Effector CD4-positive, alpha-beta T cell (primary cell): Measurements from ENCODE around the gene SFRP4.

Experiments
- DNase-seq: peaks from one replicate; pipeline ENCODE4 v3.0.0-alpha.2; 2020

SFRP4 gene

GRCh38 chr7:37924491-37925041, 7.9 kb upstream of the SFRP4 start:
- no peak for DNase-seq

GRCh38 chr7:37923996-37924395, 7.4 kb upstream of the SFRP4 start:
- no peak for DNase-seq

GRCh38 chr7:37921876-37922275, 5.3 kb upstream of the SFRP4 start:
- DNase-seq: no peak

- DNase-seq: no peak
Measured at GRCh38 chr7:37920849-37921805, 4.5 kb upstream of the SFRP4 start.

GRCh38 chr7:37920305-37920848, 3.8 kb upstream of the SFRP4 start, which contains the start of gene EPDR1:
Gene EPDR1, plus strand, starts transcription at chr7:37920640. Its CDS starts 300 bp downstream, at chr7:37920940.
- no peak for DNase-seq

- no peak for DNase-seq
Measured at GRCh38 chr7:37918526-37918925, 1.9 kb upstream of the SFRP4 start.

GRCh38 chr7:37916017-37916672, 472 bp downstream of the SFRP4 start:
- DNase-seq: no peak

GRCh38 chr7:37915438-37915837, 1.2 kb downstream of the SFRP4 start:
- DNase-seq: no peak

GRCh38 chr7:37912756-37913155, 3.9 kb downstream of the SFRP4 start:
- no peak for DNase-seq

- DNase-seq: no peak
Measured at GRCh38 chr7:37908221-37908788, 8.3 kb downstream of the SFRP4 start.

GRCh38 chr7:37901890-37902524, 14.6 kb downstream of the SFRP4 start:
- no peak for DNase-seq

GRCh38 chr7:37901236-37901827, 15.3 kb downstream of the SFRP4 start:
- DNase-seq: no peak

GRCh38 chr7:37899712-37900247, 16.8 kb downstream of the SFRP4 start:
- no peak for DNase-seq

GRCh38 chr7:37894671-37895070, 21.9 kb downstream of the SFRP4 start:
- DNase-seq: no peak

- no peak for DNase-seq
Measured at GRCh38 chr7:37893359-37893758, 23.3 kb downstream of the SFRP4 start.

- no peak for DNase-seq
Measured at GRCh38 chr7:37882086-37882485, 34.5 kb downstream of the SFRP4 start.
